ENCODE data around the gene CYP19A1.

Gene CYP19A1

GRCh38 chr15:51299187-51300015 is 39.0 kb downstream of the CYP19A1 start:
- no peak overlapping the region for H3K27ac ChIP-seq
- no peak for TF ChIP-seq CTCF (IDR thresholded peaks at IDR 0.05)

GRCh38 chr15:51298620-51299019 is 39.8 kb downstream of the CYP19A1 start:
- no peaks in the 10 kb centered on the region for H3K9me3 ChIP-seq (ENCODE audit: control insufficient read depth, low read length)
- H3K4me3 ChIP-seq (ENCODE audit: low read depth, low read length) = no peak overlapping the region
- no peak overlapping the region for H3K4me2 ChIP-seq (ENCODE audit: low read length)
- no peak overlapping the region for H3K9ac ChIP-seq
- H3K27ac ChIP-seq = no peak overlapping the region
- H3K79me2 ChIP-seq = no peaks in the 10 kb centered on the region
- H3K36me3 ChIP-seq (ENCODE audit: control insufficient read depth, insufficient read depth, low read length) = no peaks in the 10 kb centered on the region
- TF ChIP-seq CTCF (IDR thresholded peaks at IDR 0.05) = no peak
- no peak overlapping the region for H2AFZ ChIP-seq
- H3K4me1 ChIP-seq = no peaks in the 10 kb centered on the region
- H3K27me3 ChIP-seq (ENCODE audit: control insufficient read depth, insufficient read depth, low read length) = no peaks in the 10 kb centered on the region

More at GRCh38 chr15:51299187-51300015, 39.0 kb downstream of the CYP19A1 start:
- no peaks in the 10 kb centered on the region for H3K9me3 ChIP-seq (ENCODE audit: control insufficient read depth, low read length)
- no peaks in the 10 kb centered on the region for H3K27me3 ChIP-seq (ENCODE audit: control insufficient read depth, insufficient read depth, low read length)
- no peak overlapping the region for H3K9ac ChIP-seq
- no peaks in the 10 kb centered on the region for H3K36me3 ChIP-seq (ENCODE audit: control insufficient read depth, insufficient read depth, low read length)
- no peak overlapping the region for H2AFZ ChIP-seq
- no peak overlapping the region for H3K4me2 ChIP-seq (ENCODE audit: low read length)
- H3K4me1 ChIP-seq = no peaks in the 10 kb centered on the region
- no peaks in the 10 kb centered on the region for H3K79me2 ChIP-seq
- no peak overlapping the region for H3K4me3 ChIP-seq (ENCODE audit: low read depth, low read length)

- no peaks in the 10 kb centered on the region for H3K79me2 ChIP-seq
- no peaks in the 10 kb centered on the region for H3K4me1 ChIP-seq
- no peak overlapping the region for H2AFZ ChIP-seq
- H3K9me3 ChIP-seq (ENCODE audit: control insufficient read depth, low read length) = no peaks in the 10 kb centered on the region
- H3K9ac ChIP-seq = no peak overlapping the region
- TF ChIP-seq CTCF (IDR thresholded peaks at IDR 0.05) = no peak
- no peaks in the 10 kb centered on the region for H3K27me3 ChIP-seq (ENCODE audit: control insufficient read depth, insufficient read depth, low read length)
- no peaks in the 10 kb centered on the region for H3K36me3 ChIP-seq (ENCODE audit: control insufficient read depth, insufficient read depth, low read length)
- H3K27ac ChIP-seq = no peak overlapping the region
- no peak overlapping the region for H3K4me2 ChIP-seq (ENCODE audit: low read length)
- H3K4me3 ChIP-seq (ENCODE audit: low read depth, low read length) = no peak overlapping the region
These were observed 47.7 kb downstream of the CYP19A1 start for GRCh38 chr15:51290720-51291119.

GRCh38 chr15:51289290-51289689 is 49.1 kb downstream of the CYP19A1 start:
- H3K79me2 ChIP-seq = no peaks in the 10 kb centered on the region
- no peak overlapping the region for H3K9ac ChIP-seq
- no peak overlapping the region for H2AFZ ChIP-seq
- H3K4me2 ChIP-seq (ENCODE audit: low read length) = no peak overlapping the region
- no peaks in the 10 kb centered on the region for H3K27me3 ChIP-seq (ENCODE audit: control insufficient read depth, insufficient read depth, low read length)
- H3K9me3 ChIP-seq (ENCODE audit: control insufficient read depth, low read length) = no peaks in the 10 kb centered on the region
- H3K4me3 ChIP-seq (ENCODE audit: low read depth, low read length) = no peak overlapping the region
- no peaks in the 10 kb centered on the region for H3K4me1 ChIP-seq
- no peak overlapping the region for H3K27ac ChIP-seq
- no peaks in the 10 kb centered on the region for H3K36me3 ChIP-seq (ENCODE audit: control insufficient read depth, insufficient read depth, low read length)
- TF ChIP-seq CTCF (IDR thresholded peaks at IDR 0.05) = no peak
